22Rv1 (cell line): ENCODE measurements around the gene NPAT.
A peak's percentile ranks its signal among the peaks of the same experiment; 100 is the strongest.

ENCODE experiments used
- H3K27ac ChIP-seq: fragments of 450-650 bp; 2 replicates; pipeline ENCODE4 v1.5.1; 2017
- ZFX ChIP-seq: fragments of 450-650 bp; IDR thresholded peaks from 2 replicates; pipeline ENCODE4 v1.6.1; 2017; ENCODE audit warnings: antibody characterized with exemption, borderline replicate concordance
- TF ChIP-seq, protein P1 (sequence below): fragments of 450-650 bp; IDR thresholded peaks from 2 replicates; pipeline ENCODE4 v1.5.1; 2017; ENCODE audit warnings: mild to moderate bottlenecking

The NPAT gene

DNA sequence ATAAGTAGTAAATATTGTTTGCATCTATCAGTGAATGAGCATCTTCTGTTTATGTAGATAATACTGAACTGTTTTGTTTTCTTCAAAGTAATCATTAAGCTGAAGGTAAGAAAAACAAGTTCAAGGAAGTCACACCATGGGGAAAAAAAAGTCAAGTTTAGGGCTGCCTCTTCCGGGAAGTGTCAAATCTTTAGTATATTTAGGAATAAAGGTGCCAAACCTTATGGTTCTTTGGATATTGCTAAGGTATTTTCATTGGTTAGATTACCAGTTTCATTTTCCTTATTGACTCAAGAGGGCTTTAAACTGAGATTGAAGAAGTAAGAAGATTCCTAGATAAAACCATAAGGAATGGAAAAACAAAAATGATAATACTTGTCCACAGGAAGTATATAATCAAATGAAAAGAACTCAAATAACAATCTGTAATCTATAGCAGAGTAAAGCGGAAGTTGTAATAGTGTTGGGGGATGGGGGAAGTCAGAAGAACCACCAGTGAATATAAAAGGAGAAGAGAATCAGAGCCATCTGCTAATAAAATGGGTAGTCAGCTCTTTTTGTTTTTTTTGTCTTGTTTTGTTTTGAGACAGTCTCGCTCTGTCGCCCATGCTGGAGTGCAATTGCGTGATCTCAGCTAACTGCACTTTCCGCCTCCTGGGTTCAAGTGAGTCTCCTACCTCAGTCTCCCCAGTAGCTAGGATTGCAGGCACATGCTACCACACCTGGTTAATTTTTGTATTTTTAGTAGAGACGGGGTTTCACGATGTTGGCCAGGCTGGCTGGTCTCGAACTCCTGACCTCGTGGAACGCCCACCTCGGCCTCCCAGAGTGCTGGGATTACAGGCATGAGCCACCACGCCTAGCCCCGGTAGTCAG, 2.7 kb upstream of the NPAT start:
- no peak for TF ChIP-seq ZFX
- TF ChIP-seq, protein P1, sequence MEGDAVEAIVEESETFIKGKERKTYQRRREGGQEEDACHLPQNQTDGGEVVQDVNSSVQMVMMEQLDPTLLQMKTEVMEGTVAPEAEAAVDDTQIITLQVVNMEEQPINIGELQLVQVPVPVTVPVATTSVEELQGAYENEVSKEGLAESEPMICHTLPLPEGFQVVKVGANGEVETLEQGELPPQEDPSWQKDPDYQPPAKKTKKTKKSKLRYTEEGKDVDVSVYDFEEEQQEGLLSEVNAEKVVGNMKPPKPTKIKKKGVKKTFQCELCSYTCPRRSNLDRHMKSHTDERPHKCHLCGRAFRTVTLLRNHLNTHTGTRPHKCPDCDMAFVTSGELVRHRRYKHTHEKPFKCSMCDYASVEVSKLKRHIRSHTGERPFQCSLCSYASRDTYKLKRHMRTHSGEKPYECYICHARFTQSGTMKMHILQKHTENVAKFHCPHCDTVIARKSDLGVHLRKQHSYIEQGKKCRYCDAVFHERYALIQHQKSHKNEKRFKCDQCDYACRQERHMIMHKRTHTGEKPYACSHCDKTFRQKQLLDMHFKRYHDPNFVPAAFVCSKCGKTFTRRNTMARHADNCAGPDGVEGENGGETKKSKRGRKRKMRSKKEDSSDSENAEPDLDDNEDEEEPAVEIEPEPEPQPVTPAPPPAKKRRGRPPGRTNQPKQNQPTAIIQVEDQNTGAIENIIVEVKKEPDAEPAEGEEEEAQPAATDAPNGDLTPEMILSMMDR: no peak
- H3K27ac ChIP-seq: no peak overlapping the region

DNA sequence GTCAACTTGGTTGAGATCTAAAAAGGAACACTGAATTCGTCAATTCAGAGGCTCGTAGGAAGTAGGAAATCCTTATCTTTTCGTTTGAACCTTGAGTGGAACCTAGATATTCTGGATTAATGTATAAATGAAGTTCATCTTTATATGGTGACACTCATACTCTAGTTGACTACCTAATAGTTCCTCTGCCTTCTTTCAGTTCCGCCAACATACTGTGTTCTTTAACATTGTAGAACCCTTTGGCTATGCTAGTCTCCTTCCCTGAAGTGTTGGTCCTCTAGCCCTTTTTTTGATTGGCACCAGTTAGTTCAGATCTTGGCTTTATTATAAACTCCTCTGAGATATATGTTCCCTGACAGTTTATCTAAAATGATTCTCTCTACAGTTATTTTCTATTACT, 1.9 kb upstream of the NPAT start:
- no peak overlapping the region; the same call in 1 of the 2 replicates for H3K27ac ChIP-seq
- TF ChIP-seq ZFX: no peak
- TF ChIP-seq, protein P1: no peak

DNA sequence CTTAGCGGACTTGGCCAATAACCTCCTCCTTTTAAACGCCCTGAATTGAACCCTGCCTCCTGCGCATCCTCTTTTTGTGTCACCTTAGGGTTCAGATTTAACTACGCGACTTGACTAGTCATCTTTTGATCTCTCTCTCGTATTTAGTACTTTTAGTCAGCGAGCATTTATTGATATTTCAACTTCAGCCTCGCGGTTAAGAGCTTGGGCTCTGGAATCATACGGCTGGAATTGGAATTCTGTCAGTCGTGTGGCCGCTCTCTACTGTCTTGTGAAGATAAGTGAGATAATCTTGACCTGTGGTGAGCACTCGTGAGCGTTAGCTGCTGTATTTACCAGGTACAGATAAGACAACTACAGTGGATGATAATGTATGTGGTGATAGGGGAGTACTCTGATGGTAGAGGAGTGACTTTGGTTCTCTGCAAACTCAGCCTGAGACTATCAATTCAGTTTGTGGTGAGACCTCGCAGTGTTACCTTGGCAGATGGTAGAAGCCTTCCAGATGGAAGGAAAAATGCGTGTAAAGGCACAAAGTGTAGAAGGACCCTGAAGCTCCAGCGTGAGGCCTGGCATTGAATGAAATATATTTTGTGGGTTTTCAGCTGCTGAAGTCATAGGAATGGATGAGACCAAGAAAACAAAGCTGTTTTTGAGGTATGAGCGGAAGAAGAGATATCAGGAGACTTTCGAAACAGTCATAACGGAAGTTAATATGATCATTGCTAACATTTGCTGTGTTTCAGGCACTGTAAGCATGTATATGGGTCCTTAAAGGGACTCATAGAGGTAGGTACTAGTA, 1.1 kb upstream of the NPAT start:
- no peak for TF ChIP-seq ZFX
- TF ChIP-seq, protein P1: no peak
- peak overlapping the region; percentile 94 for H3K27ac ChIP-seq

DNA sequence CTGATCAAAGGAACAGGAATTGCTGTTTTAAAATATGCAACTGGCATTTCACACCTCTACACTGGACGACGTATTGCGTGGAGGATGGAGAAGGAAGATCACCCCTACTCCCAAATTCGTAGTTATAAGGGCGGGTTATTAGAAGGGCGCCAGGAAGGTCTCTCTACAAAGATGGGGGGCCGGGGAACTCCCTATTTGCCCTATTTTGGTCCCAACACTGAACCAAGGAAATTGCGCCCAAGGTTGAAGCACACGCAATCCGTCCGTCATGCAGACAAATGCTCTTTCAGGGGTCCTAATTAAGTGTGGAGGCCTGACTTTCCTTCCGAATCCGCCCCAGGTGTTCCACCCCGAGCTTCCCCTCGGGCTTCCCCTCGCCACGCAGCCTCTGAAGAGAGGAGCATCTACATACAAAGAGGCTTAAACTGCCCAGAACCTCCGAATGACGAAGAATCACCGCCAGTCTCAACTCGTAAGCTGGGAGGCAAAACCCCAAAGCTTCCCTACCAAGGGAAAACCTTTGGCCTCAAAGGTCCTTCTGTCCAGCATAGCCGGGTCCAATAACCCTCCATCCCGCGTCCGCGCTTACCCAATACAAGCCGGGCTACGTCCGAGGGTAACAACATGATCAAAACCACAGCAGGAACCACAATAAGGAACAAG, 396 bp downstream of the NPAT start:
- peak overlapping the region; percentile 94 for H3K27ac ChIP-seq
- TF ChIP-seq, protein P1: no peak

DNA sequence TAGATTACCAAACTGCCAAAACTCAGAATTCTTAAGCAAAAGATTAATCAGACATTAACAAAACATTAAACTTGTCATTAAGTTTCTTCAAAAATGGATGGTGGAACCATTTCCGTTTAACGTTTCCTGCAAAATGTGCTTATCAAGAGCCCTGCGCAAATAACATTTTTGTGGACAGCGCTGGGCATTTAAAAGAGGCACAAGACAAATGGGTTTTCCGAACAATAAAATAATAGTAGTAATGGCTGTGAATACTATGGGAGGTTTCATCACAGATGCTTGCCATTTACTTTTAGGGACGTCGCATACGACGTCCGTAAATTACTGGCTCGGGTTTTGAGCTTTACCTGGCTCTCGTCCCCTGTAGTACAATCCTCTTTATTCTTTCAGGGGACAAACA, 1.1 kb downstream of the NPAT start:
- TF ChIP-seq ZFX: no peak
- TF ChIP-seq, protein P1: no peak

DNA sequence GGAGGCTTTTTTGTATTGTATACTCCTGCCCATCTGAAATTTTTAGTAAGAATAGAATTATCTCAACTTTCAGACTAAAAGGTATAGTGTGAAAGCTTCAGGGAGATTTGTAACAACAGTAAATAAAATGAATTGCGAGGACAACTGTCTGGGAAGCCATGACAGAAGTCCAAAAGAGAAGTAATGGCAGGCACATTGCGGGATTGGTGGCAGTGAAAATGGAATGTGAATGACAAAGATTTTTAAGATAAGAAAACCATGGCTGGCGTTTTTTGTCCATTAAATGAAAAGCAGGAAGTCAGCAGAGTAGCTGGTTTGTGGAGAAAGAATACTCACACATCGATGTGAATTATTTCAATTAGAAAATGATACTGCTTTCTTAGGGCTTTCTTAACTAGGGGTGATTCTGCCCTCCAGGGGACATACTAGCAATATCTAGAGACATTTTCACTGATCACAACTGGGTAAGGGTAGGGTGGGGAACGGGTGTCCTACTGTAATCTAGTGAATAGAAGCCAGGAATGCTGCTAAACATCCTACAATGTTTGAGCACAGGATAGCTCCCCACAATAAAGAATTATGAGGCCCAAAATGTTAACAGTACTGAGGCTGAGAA, 1.6 kb downstream of the NPAT start:
- H3K27ac ChIP-seq: no peak overlapping the region
- TF ChIP-seq, protein P1: no peak
- no peak for TF ChIP-seq ZFX

More for the DNA sequence above, 1.1 kb downstream of the NPAT start:
- peak overlapping the region; percentile 94 for H3K27ac ChIP-seq
